B cell (primary cell): ENCODE data around the gene NAV2. TPM values are rescaled to one million over a fixed set of nuclear protein-coding genes. Genes with fewer than 3 reads are reported as not detected.

Experiments used
- ATAC-seq: fragments of 200-7000 bp; cut with Tn5 transposase; one replicate; pipeline ENCODE4 v1.10.0; 2021; ENCODE audit warnings: low read depth, mild to moderate bottlenecking, moderate number of reproducible peaks, moderate library complexity
- CTCF ChIA-PET: fragments of 350-600 bp; sonication (Branson Sonifier 250); formaldehyde crosslinking; loops from one replicate; lab custom pipeline; 2021; ENCODE audit warnings: antibody characterized with exemption, inconsistent platforms; lab: Charles Lee
- POLR2A ChIA-PET: fragments of 350-600 bp; sonication (Branson Sonifier 250); formaldehyde crosslinking; loops from one replicate; lab custom pipeline; 2021; ENCODE audit warnings: antibody characterized with exemption; lab: Charles Lee
- DNase-seq: peaks from one replicate; pipeline ENCODE4 v3.0.0; 2013
- H2AFZ ChIP-seq: 2 replicates; pipeline ENCODE4 v1.6.1; 2012; ENCODE audit warnings: mild to moderate bottlenecking, low read depth, low read length; ENCODE audit not compliant: insufficient read depth, poor library complexity, severe bottlenecking
- H3K27ac ChIP-seq, 2 donors: 1 replicate in 1 of 2; 2 replicates in 1 of 2; pipeline ENCODE4 v1.5.1; 2012 to 2013; ENCODE audit warnings: low read length in 2 of 2, mild to moderate bottlenecking in 2 of 2, moderate library complexity in 1 of 2
- H3K27me3 ChIP-seq, 4 experiments: fragments of 200-600 bp in 1 of 4; sonication (generic) in 1 of 4; replicated peaks in 1 of 4; 1 replicate in 2 of 4; 2 replicates in 2 of 4; pipeline versions ENCODE4 v1.6.1 to v1.7.0; 2013 to 2016; ENCODE audit warnings: low read length in 3 of 4, mild to moderate bottlenecking in 2 of 4, mixed read lengths in 1 of 4, moderate library complexity in 1 of 4; ENCODE audit not compliant: insufficient read depth in 4 of 4, control insufficient read depth in 3 of 4; ENCODE audit errors: control extremely low read depth in 1 of 4
- H3K36me3 ChIP-seq, 2 experiments: replicated peaks in 1 of 2; 1 replicate in 1 of 2; 2 replicates in 1 of 2; pipeline versions ENCODE4 v1.6.1 to v1.7.1; 2013; ENCODE audit warnings: low read length in 1 of 2; ENCODE audit not compliant: insufficient read depth in 2 of 2, control insufficient read depth in 1 of 2; ENCODE audit errors: control extremely low read depth in 1 of 2, extremely low read depth in 1 of 2
- H3K4me1 ChIP-seq, 2 donors: fragments of 200-600 bp in 1 of 2; sonication (generic) in 1 of 2; 1 replicate in 1 of 2; 2 replicates in 1 of 2; pipeline versions ENCODE4 v1.5.1 to v1.6.1; 2013 to 2017; ENCODE audit warnings: low read length in 2 of 2; ENCODE audit not compliant: control insufficient read depth in 2 of 2, insufficient read depth in 2 of 2
- H3K4me2 ChIP-seq: replicated peaks from 2 replicates; pipeline ENCODE3; 2012; ENCODE audit warnings: mild to moderate bottlenecking, low read depth, low read length; ENCODE audit not compliant: poor library complexity, severe bottlenecking
- H3K4me3 ChIP-seq, 5 experiments: fragments of 200-600 bp in 1 of 5; sonication (generic) in 1 of 5; 1 replicate in 3 of 5; 2 replicates in 2 of 5; pipeline versions ENCODE4 v1.5.1 to v1.7.0; 2011 to 2016; ENCODE audit warnings: low read length in 4 of 5, mild to moderate bottlenecking in 4 of 5, low read depth in 2 of 5, control low read depth in 1 of 5, moderate library complexity in 1 of 5; ENCODE audit not compliant: insufficient read depth in 1 of 5; ENCODE audit errors: control extremely low read depth in 1 of 5, extremely low read depth in 1 of 5
- H3K79me2 ChIP-seq: fragments of 200-600 bp; sonication (generic); one replicate; pipeline ENCODE4 v1.6.0; 2016; ENCODE audit warnings: low read length; ENCODE audit not compliant: control insufficient read depth, insufficient read depth
- H3K9ac ChIP-seq: fragments of 200-600 bp; sonication (generic); 2 replicates; pipeline ENCODE4 v1.6.1; 2017; ENCODE audit warnings: mild to moderate bottlenecking, low read length, moderate library complexity
- H3K9me3 ChIP-seq, 3 donors: one replicate each; pipeline versions ENCODE4 v1.6.1 to v1.7.1; 2013; ENCODE audit warnings: low read length in 2 of 3; ENCODE audit not compliant: control insufficient read depth in 2 of 3, insufficient read depth in 1 of 3; ENCODE audit errors: control extremely low read depth in 1 of 3
- H4K20me1 ChIP-seq: 2 replicates; pipeline ENCODE4 v1.6.0; 2012; ENCODE audit warnings: mild to moderate bottlenecking, low read length; ENCODE audit not compliant: insufficient read depth, control insufficient read depth, poor library complexity, severe bottlenecking
- H3K27ac Mint-ChIP-seq: one replicate; pipeline ENCODE4 v1.8.0; 2021; ENCODE audit warnings: mixed read lengths
- H3K27me3 Mint-ChIP-seq: one replicate; pipeline ENCODE4 v1.8.0; 2021; ENCODE audit warnings: mixed read lengths
- H3K4me1 Mint-ChIP-seq: one replicate; pipeline ENCODE4 v1.8.0; 2021; ENCODE audit warnings: mixed read lengths
- H3K4me3 Mint-ChIP-seq: one replicate; pipeline ENCODE4 v1.8.0; 2021; ENCODE audit warnings: mixed read lengths
- H3K9me3 Mint-ChIP-seq: one replicate; pipeline ENCODE4 v1.8.0; 2022; ENCODE audit warnings: mixed read lengths; ENCODE audit not compliant: insufficient read depth
- CTCF ChIP-seq: fragments of 200-600 bp; IDR thresholded peaks from one replicate; pipeline ENCODE4 v1.8.0; 2022; ENCODE audit warnings: antibody characterized with exemption, mild to moderate bottlenecking
- EZH2 ChIP-seq: IDR thresholded peaks from 2 replicates; pipeline ENCODE4 v1.6.1; 2012; ENCODE audit warnings: borderline replicate concordance, low read depth, mild to moderate bottlenecking, moderate library complexity, low read length; ENCODE audit not compliant: insufficient read depth, poor library complexity, severe bottlenecking
- WGBS: methylation state at CpG from one replicate; pipeline ENCODE4 v1.1.5; 2013; ENCODE audit warnings: missing lambda C conversion rate; ENCODE audit not compliant: insufficient coverage; 5-methylcytosine and 5-hydroxymethylcytosine counted together
- intact Hi-C: fragments of 100-400 bp; cut with micrococcal nuclease; formaldehyde crosslinking; loops from one replicate; pipeline ENCODE4 v1.10.0; 2022
- polyA plus RNA-seq: library from polyadenylated mRNA; depleted of rRNA; stranded (reverse); fragments of >200 nt; gene quantifications from 2 replicates; pipeline ENCODE4 v1.2.3, GENCODE V29; 2012
- total RNA-seq, 2 donors: library from RNA; stranded (reverse); fragments of 120-200 nt in 1 of 2; gene quantifications; 1 replicate in 1 of 2; 2 replicates in 1 of 2; pipeline versions ENCODE4 v1.2.3 to v1.2.4, GENCODE V29; 2013 to 2022

NAV2 gene
- total and polyA plus RNA-seq, 2 donors (not counting 1 experiment from before 2014, with no cell fraction given): 0.82 to 22.2 TPM

DNA sequence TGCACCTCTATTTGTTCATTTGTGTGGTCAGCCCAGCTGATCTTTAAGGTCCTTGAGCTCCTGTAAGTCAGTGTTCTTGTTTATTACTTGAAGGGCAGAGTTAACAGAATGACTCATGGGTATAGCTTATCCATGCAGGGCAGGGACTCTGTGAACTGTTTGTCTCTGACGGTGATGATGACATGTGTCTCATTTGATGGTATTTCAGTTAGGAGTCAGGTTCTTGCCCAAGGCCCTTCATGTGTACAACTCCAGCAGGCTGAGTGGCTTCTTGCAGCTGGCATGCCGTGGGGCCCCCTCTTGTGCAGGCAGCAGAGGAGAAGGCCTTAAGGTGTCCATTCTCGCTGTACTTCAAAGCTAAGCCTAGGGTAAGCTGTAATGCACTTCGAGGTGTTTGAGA, 282.5 kb downstream of the NAV2 start:
- H3K4me2 ChIP-seq: no peak overlapping the region
- Mint-ChIP-seq H3K4me3 (no peak overlapping the region), H3K9me3 (peaks cover 2% of the 10 kb centered on the region), H3K27me3 (peaks cover 32% of the 10 kb centered on the region), H3K27ac (no peak overlapping the region), H3K4me1 (no peaks in the 10 kb centered on the region)
- no peaks in the 10 kb centered on the region for H3K79me2 ChIP-seq
- H3K27ac ChIP-seq: no peak overlapping the region
- POLR2A ChIA-PET: no interaction called here
- no peak overlapping the region for H2AFZ ChIP-seq
- TF ChIP-seq EZH2 (no peak), CTCF (no peak)
- no peaks in the 10 kb centered on the region for H3K36me3 ChIP-seq
- H3K9me3 ChIP-seq: no peaks in the 10 kb centered on the region
- DNase-seq (no peak), ATAC-seq (no peak)
- no peak overlapping the region for H3K9ac ChIP-seq
- no peak overlapping the region for H3K4me3 ChIP-seq
- intact Hi-C loops: no loop called here
- CTCF ChIA-PET: interaction anchor here (0.9 kb wide), 1 partner anchor 45 kb away, joined by 3 read pairs; no protein-coding TSS in a partner anchor
- WGBS: 87% methylated on average over 4 of the region's 4 CpGs
- no peaks in the 10 kb centered on the region for H4K20me1 ChIP-seq
- no peaks in the 10 kb centered on the region for H3K27me3 ChIP-seq
- no peaks in the 10 kb centered on the region for H3K4me1 ChIP-seq

- H4K20me1 ChIP-seq: no peaks in the 10 kb centered on the region
- no peaks in the 10 kb centered on the region for H3K79me2 ChIP-seq
- no peaks in the 10 kb centered on the region for H3K36me3 ChIP-seq
- Mint-ChIP-seq H3K9me3 (peaks cover 2% of the 10 kb centered on the region), H3K4me3 (no peak overlapping the region), H3K27ac (no peak overlapping the region), H3K4me1 (no peaks in the 10 kb centered on the region), H3K27me3 (peaks cover 41% of the 10 kb centered on the region)
- no peaks in the 10 kb centered on the region for H3K4me1 ChIP-seq
- no peaks in the 10 kb centered on the region for H3K27me3 ChIP-seq
- H3K27ac ChIP-seq: no peak overlapping the region
- no peak for DNase-seq
- no peak overlapping the region for H3K4me2 ChIP-seq
- ChIA-PET CTCF (no interaction called here), POLR2A (no interaction called here)
- no peak for ATAC-seq
- TF ChIP-seq CTCF (no peak), EZH2 (no peak)
- no peak overlapping the region for H2AFZ ChIP-seq
- H3K9ac ChIP-seq: no peak overlapping the region
- intact Hi-C loops: no loop called here
- no peak overlapping the region for H3K4me3 ChIP-seq
- 88% methylated on average over 5 of the region's 5 CpGs for WGBS
- H3K9me3 ChIP-seq: no peaks in the 10 kb centered on the region
Observed at GRCh38 chr11:19996571-19996970, 283.9 kb downstream of the NAV2 start.
